Measurements from ENCODE around the gene SRRM4. TPM values are rescaled to one million over a fixed set of nuclear protein-coding genes. Genes with fewer than 3 reads are reported as not detected.

The SRRM4 gene
- total and polyA plus RNA-seq, 2 donors = 0.08 to 0.42 TPM

DNA sequence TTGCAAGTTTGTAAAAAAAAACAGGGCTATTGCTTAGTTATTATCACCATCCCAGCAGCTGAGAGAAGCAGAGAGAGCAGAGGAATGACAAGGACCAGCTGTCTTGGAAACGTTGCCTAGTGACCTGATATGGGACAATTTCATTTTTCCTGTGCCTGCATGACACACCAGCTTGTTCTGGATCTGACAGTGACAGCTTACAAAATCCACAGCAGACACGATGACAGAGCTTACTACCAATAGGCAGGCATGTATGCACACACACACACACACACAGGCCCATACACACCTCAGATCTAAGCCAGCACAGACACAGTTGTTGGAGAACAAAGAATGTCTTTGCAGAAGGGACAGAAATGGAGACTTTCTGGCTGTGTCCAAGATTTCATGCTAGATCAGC lies 222.8 kb downstream of the SRRM4 start:
- WGBS = 11% methylated on average over 2 of the region's 2 CpGs
- no peak for DNase-seq (ENCODE audit: extremely low spot score)
- Histone ChIP-seq H3K4me3 (ENCODE audit: low read depth, low read length) (no peak overlapping the region), H3K4me1 (ENCODE audit: insufficient read depth) (no peaks in the 10 kb centered on the region), H3K27ac (ENCODE audit: low read depth) (no peak overlapping the region), H3K36me3 (ENCODE audit: insufficient read depth) (no peaks in the 10 kb centered on the region)

DNA sequence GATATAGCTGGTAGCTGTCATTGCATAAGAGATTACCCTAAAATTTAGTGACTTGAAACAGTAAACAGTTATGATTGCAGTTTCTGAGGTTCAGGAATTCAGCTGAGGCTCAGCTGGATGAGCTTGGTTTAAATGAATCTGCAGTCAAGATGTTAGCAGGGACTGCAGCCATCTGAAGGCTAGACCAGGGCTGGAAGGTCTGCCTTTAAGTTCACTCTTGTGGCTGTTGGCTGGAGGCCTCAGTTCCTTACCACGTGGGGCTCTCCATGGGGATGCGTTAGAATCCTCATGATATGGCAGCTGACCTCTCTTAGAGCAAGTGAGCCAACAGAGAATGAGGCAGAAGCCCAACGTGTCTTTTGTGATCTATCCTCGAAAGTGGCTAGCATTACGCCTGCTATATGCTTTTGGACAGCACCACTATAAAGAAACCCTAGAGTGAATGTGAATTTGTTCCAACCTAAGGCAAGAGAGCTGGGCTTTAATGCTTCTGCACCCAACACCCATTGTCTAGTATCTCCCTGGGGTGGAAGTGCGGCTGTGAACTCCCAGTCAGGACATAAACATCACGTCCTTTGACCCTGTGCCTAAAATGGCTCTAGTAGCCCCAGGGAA lies 223.4 kb downstream of the SRRM4 start:
- no peak overlapping the region for H3K27ac ChIP-seq (ENCODE audit: low read depth)
- no peaks in the 10 kb centered on the region for H3K4me1 ChIP-seq (ENCODE audit: insufficient read depth)
- no peak for DNase-seq (ENCODE audit: extremely low spot score)
- no peak overlapping the region for H3K4me3 ChIP-seq (ENCODE audit: low read depth, low read length)
- H3K36me3 ChIP-seq (ENCODE audit: insufficient read depth) = no peaks in the 10 kb centered on the region
- 51% methylated on average over 7 of the region's 7 CpGs for WGBS

DNA sequence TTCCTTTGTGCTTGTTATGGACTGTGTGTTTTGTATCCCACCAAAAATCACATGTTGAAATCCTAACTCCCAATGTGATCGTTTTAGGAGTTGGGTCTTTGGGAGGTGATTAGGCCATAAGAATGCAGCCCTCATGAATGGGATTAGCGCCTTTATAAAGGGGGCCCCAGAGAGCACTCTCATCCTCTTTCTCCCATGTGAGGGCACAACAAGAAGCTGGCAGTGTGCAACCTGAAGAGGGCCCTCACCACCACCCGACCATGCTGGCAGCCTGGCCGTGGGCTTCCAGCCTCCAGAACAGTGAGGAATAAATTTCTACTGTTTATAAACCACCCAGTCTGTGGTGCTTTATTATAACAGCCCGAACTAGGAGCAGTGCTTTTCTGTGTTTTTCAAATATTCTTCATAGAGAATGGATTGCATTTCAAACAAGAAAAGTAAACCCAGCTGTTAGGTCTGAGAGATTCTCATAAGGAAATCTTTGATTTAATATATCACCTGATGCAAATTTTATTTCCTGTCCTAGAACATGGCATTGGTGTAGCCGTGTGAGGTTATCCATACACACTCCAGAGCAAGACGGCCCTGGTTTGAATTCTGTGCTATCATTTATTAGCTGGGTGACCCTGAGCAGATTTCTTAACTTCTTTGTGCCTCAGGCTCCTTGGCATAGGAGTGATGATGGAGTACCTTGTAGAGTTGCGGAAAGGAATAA lies 225.2 kb downstream of the SRRM4 start:
- Histone ChIP-seq H3K27ac (ENCODE audit: low read depth) (no peak overlapping the region), H3K4me1 (ENCODE audit: insufficient read depth) (no peaks in the 10 kb centered on the region), H3K4me3 (ENCODE audit: low read depth, low read length) (no peak overlapping the region), H3K36me3 (ENCODE audit: insufficient read depth) (no peaks in the 10 kb centered on the region)
- DNase-seq (ENCODE audit: extremely low spot score) = no peak
- WGBS = 50% methylated on average over 8 of the region's 8 CpGs

DNA sequence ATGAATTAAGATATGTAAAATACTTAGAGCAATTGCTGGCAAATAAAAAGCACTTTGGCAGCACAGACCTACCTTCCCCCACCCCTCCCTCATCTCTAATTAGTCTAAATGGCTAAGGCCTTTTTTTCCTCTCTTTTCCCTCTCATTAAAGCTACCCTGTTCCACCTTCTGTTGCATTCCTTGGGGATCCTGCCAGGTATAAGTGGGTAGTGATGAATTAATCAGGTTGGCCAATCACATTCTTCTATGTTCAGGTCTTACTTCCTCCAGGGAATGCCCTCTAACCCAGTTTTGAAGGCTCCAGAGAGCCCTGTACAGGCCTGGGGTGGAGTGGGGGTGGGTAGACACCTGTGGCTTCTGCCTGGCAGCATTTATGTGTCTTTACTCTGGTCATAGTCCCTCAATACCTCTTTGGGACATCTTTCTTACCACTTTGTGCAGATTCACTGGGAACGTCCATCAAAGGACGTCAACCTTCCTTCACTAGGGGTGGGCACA lies 225.8 kb downstream of the SRRM4 start:
- no peak for DNase-seq (ENCODE audit: extremely low spot score)
- H3K36me3 ChIP-seq (ENCODE audit: insufficient read depth) = no peaks in the 10 kb centered on the region
- H3K4me3 ChIP-seq (ENCODE audit: low read depth, low read length) = no peak overlapping the region
- no peak overlapping the region for H3K27ac ChIP-seq (ENCODE audit: low read depth)
- WGBS = 90% methylated on average over 2 of the region's 2 CpGs
- H3K4me1 ChIP-seq (ENCODE audit: insufficient read depth) = no peaks in the 10 kb centered on the region

DNA sequence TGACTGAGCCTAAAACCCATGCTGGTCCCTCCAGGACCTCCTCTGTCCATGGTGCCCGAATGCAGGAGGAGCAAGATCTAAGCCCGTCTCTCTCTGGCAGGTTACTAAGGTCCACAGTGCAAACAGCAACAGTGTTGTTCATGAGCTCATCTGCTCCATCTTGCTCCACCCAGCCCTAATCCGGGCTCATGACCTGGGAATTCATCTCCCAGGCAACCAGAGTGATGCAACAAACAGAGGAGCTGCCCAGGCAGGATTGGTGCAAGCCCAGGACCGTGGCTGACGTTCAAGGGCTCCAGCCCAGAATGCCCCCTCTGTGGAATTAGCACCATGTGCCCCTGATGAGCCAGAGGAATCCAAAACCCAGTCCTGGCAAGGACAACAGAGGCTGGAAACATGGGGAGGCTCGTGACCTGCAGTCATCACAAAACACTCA lies 227.3 kb downstream of the SRRM4 start:
- Histone ChIP-seq H3K4me3 (ENCODE audit: low read depth, low read length) (no peak overlapping the region), H3K36me3 (ENCODE audit: insufficient read depth) (no peaks in the 10 kb centered on the region), H3K27ac (ENCODE audit: low read depth) (no peak overlapping the region), H3K4me1 (ENCODE audit: insufficient read depth) (no peaks in the 10 kb centered on the region)
- DNase-seq (ENCODE audit: extremely low spot score) = peak; percentile 14
- 10% methylated on average over 6 of the region's 6 CpGs for WGBS

DNA sequence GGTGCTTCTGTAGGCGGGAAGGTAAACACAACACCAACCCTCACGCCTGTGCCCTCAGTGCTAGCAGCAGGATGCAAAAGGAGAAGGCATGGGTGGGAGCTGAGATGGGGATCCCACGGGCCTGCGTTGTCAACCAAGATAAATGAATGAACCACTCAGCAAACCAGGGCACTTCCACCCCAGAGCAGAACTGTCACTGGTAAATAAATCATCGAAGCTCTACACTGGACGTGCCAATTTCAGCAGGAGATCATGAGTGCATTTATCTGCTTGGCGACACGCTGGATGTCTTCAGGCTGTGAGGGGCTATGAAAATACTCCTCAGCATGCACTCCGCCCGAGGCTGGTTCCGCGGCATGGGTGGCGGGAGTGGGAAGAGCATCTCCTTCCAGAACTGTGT lies 230.5 kb downstream of the SRRM4 start:
- H3K4me1 ChIP-seq (ENCODE audit: insufficient read depth) = no peaks in the 10 kb centered on the region
- no peaks in the 10 kb centered on the region for H3K36me3 ChIP-seq (ENCODE audit: insufficient read depth)
- no peak overlapping the region for H3K4me3 ChIP-seq (ENCODE audit: low read depth, low read length)
- WGBS = 56% methylated on average over 13 of the region's 13 CpGs
- no peak for DNase-seq (ENCODE audit: extremely low spot score)
- no peak overlapping the region for H3K27ac ChIP-seq (ENCODE audit: low read depth)

Other genes with a start within 250 kb of the SRRM4 start
- 47.8 TPM for gene HSPB8, start 197.4 kb downstream of the SRRM4 start, total RNA-seq
- gene HSPB8, start 197.4 kb downstream of the SRRM4 start, polyA plus RNA-seq = 601 TPM